Gastroesophageal sphincter (tissue), 4 donors: ENCODE measurements around the gene C19orf38. TPM values are rescaled to one million over a fixed set of nuclear protein-coding genes. Genes with fewer than 3 reads are reported as not detected.

Experiments used
- ATAC-seq: fragments of 150-250 bp; one replicate; pipeline ENCODE4 v1.9.1; 2016; ENCODE audit warnings: mild to moderate bottlenecking, moderate library complexity
- H3K27ac ChIP-seq, 4 donors: fragments of 200-600 bp; sonication (generic) in 3 of 4; 1 replicate in 3 of 4; 2 replicates in 1 of 4; pipeline ENCODE4 v1.5.1; 2016 to 2019
- H3K27me3 ChIP-seq: fragments of 200-600 bp; sonication (generic); one replicate; pipeline ENCODE4 v1.5.1; 2019
- H3K36me3 ChIP-seq, 2 donors: fragments of 200-600 bp; sonication (generic); one replicate each; pipeline ENCODE4 v1.5.1; 2019; ENCODE audit warnings: control low read depth in 1 of 2
- H3K4me1 ChIP-seq, 3 donors: fragments of 200-600 bp; sonication (generic); 1 replicate in 2 of 3; 2 replicates in 1 of 3; pipeline ENCODE4 v1.5.1; 2016 to 2019; ENCODE audit warnings: control low read depth in 2 of 3
- H3K4me3 ChIP-seq, 2 donors: fragments of 200-600 bp; sonication (generic); one replicate each; pipeline ENCODE4 v1.5.1; 2019; ENCODE audit warnings: mild to moderate bottlenecking in 1 of 2, moderate library complexity in 1 of 2
- H3K9me3 ChIP-seq, 3 donors: fragments of 200-600 bp; sonication (generic); one replicate each; pipeline ENCODE4 v1.5.1; 2017 to 2019; ENCODE audit warnings: control low read depth in 2 of 3
- CTCF ChIP-seq, 4 experiments: fragments of 200-600 bp in 2 of 4; fragments of 450-650 bp in 2 of 4; sonication (generic) in 1 of 4; IDR thresholded peaks; one replicate each; pipeline ENCODE4 v1.5.1; 2017 to 2019; ENCODE audit warnings: antibody characterized with exemption in 4 of 4, mild to moderate bottlenecking in 2 of 4, moderate library complexity in 2 of 4
- EP300 ChIP-seq: sonication (generic); formaldehyde crosslinking; IDR thresholded peaks from one replicate; pipeline ENCODE4 v1.6.1; 2017; ENCODE audit warnings: antibody characterized with exemption, mild to moderate bottlenecking
- POLR2A ChIP-seq, 2 donors: fragments of 450-650 bp; IDR thresholded peaks; one replicate each; pipeline ENCODE4 v1.6.1; 2017; ENCODE audit warnings: antibody characterized with exemption in 2 of 2, mild to moderate bottlenecking in 2 of 2, moderate library complexity in 1 of 2
- POLR2AphosphoS5 ChIP-seq: sonication (generic); formaldehyde crosslinking; IDR thresholded peaks from one replicate; pipeline ENCODE4 v1.6.1; 2017; ENCODE audit warnings: antibody characterized with exemption
- WGBS, 2 donors: methylation state at CpG; one replicate each; pipeline ENCODE4 v1.1.5; 2018; ENCODE audit warnings: low coverage in 1 of 2; 5-methylcytosine and 5-hydroxymethylcytosine counted together
- total RNA-seq, 4 donors: library from RNA; depleted of rRNA; stranded (reverse); fragments of >200 nt; gene quantifications; one replicate each; pipeline ENCODE4 v1.1.0, GENCODE V29; 2016

Gene C19orf38
- total RNA-seq, 4 donors from 2014 or later = 0.89 to 3.1 (median 2.1) TPM; not detected in 1

GRCh38 chr19:10805065-10805757, 43.0 kb upstream of the C19orf38 start:
- no peaks in the 10 kb centered on the region for H3K27me3 ChIP-seq
- H3K27ac ChIP-seq = no peak overlapping the region
- H3K4me1 ChIP-seq = peaks cover 0 to 7% (median 0%) of the 10 kb centered on the region in 3 donors
- peaks cover 0 to 100% of the 10 kb centered on the region in 2 donors for H3K36me3 ChIP-seq
- WGBS, 2 donors = 81 to 87% methylated on average over 9 to 10 of the region's 11 CpGs
- no peak overlapping the region for H3K4me3 ChIP-seq
- H3K9me3 ChIP-seq = no peaks in the 10 kb centered on the region
- TF ChIP-seq POLR2AphosphoS5 (no peak), POLR2A (IDR thresholded peaks at IDR 0.05) (no peak), EP300 (no peak), CTCF (IDR thresholded peaks at IDR 0.05) (no peak)
- ATAC-seq = no peak

- TF ChIP-seq POLR2A (IDR thresholded peaks at IDR 0.05) = no peak
- no peak for TF ChIP-seq POLR2AphosphoS5
- TF ChIP-seq EP300 = no peak
- TF ChIP-seq CTCF (IDR thresholded peaks at IDR 0.05) = no peak
- Histone ChIP-seq H3K4me1 (peaks cover 0 to 1% (median 0%) of the 10 kb centered on the region in 3 donors), H3K9me3 (no peaks in the 10 kb centered on the region), H3K27me3 (no peaks in the 10 kb centered on the region), H3K27ac (no peak overlapping the region), H3K4me3 (no peak overlapping the region), H3K36me3 (peaks cover 0 to 100% of the 10 kb centered on the region in 2 donors)
- 100% methylated on average over 1 to 3 of the region's 11 CpGs for WGBS, 2 donors
- no peak for ATAC-seq
Observed at GRCh38 chr19:10805758-10806247, 42.4 kb upstream of the C19orf38 start.

GRCh38 chr19:10808937-10809649, 39.1 kb upstream of the C19orf38 start:
- no peak overlapping the region for H3K4me3 ChIP-seq
- peaks cover 0 to 100% of the 10 kb centered on the region in 2 donors for H3K36me3 ChIP-seq
- no peak overlapping the region for H3K27ac ChIP-seq
- TF ChIP-seq POLR2AphosphoS5 (no peak), CTCF (IDR thresholded peaks at IDR 0.05) (no peak), EP300 (no peak), POLR2A (IDR thresholded peaks at IDR 0.05) (no peak)
- no peak for ATAC-seq
- no peaks in the 10 kb centered on the region for H3K9me3 ChIP-seq
- H3K27me3 ChIP-seq = no peaks in the 10 kb centered on the region
- H3K4me1 ChIP-seq = peaks cover 0 to 5% (median 0%) of the 10 kb centered on the region in 3 donors
- 79 to 87% methylated on average over 6 of the region's 10 CpGs for WGBS, 2 donors

- H3K27ac ChIP-seq = no peak overlapping the region
- TF ChIP-seq EP300 = no peak
- no peak for TF ChIP-seq POLR2A (IDR thresholded peaks at IDR 0.05)
- no peak for TF ChIP-seq CTCF (IDR thresholded peaks at IDR 0.05)
- no peak for TF ChIP-seq POLR2AphosphoS5
- H3K36me3 ChIP-seq = peaks cover 0 to 100% of the 10 kb centered on the region in 2 donors
- no peak overlapping the region for H3K4me3 ChIP-seq
- H3K4me1 ChIP-seq = peaks cover 0 to 5% (median 0%) of the 10 kb centered on the region in 3 donors
- no peaks in the 10 kb centered on the region for H3K9me3 ChIP-seq
- 90 to 100% methylated on average over 1 to 2 of the region's 15 CpGs for WGBS, 2 donors
- ATAC-seq = peak; percentile 25
- no peaks in the 10 kb centered on the region for H3K27me3 ChIP-seq
Observed at GRCh38 chr19:10809651-10810285, 38.4 kb upstream of the C19orf38 start.
